Forelimb muscle (tissue), 1 donor: ENCODE measurements around the gene MACROD1. TPM values are rescaled to one million over a fixed set of nuclear protein-coding genes. Genes with fewer than 3 reads are reported as not detected.

ENCODE experiments used
- DNase-seq: peaks from one replicate; pipeline ENCODE4 v3.0.0-alpha.2; 2013; ENCODE audit warnings: low read depth
- polyA plus RNA-seq: library from polyadenylated mRNA; unstranded; fragments of 120-200 nt; gene quantifications from one replicate; pipeline ENCODE4 v1.2.1, GENCODE V29; 2013; ENCODE audit not compliant: insufficient read length

MACROD1 gene
- polyA plus RNA-seq, 1 donor, result 68.0 TPM

- DNase-seq, result no peak
These were observed 52.5 kb downstream of the MACROD1 start for GRCh38 chr11:64113462-64113780.

DNA sequence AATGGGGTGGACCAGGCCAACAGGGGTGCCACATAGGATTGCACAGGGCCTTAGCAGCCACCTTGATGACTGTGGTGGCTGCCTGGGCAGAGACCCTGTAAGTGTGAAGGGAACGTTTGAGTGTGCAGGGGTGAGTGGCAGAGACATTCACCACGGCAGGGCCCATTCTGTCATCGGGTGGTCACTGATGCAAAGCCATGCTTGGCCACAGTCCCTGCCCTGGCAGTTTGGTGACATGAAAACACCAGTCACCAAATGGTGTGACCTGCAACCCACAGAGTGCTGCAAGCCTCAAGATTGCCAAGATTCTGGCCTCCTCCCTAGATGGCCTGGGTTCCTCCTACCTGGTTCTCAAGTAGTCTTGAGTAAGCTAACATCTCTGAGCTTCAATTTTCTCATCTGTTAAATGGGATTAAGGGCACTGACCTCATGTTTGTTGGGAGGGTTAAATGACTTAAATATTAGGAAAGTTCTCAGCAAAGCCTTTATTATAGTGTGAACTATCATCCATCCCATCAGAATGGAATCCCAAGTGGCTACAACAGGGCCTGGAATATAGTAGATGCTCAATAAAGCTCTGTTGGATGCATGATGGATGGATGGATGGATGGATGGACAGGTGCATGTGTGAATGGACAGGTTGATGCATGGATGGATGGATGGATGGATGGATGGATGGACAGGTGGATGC is 53.0 kb downstream of the MACROD1 start:
- no peak for DNase-seq

- DNase-seq, result no peak
These were observed 55.2 kb downstream of the MACROD1 start for GRCh38 chr11:64110465-64111375.

DNA sequence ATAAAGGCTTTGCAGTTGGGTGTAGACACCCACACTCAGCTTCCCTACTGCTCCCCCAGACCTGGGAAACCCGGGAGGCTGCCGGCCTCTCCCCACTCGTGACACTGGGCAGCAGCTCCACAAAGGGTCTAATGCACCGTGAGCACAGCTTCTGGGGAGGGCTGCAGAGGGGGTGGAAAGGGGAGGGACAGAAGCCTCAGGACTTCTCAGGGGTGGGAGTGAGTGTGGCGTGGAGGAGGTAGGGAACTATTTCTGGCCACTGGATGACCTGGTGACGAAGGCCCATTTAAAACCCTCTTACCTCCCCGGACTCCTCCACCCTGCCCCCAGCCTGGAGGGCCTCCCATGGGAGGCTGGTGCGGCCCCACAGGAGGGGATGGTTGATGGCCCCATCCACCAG is 56.6 kb downstream of the MACROD1 start:
- no peak for DNase-seq

GRCh38 chr11:64107303-64107702 is 58.6 kb downstream of the MACROD1 start:
- DNase-seq, result no peak

GRCh38 chr11:64104632-64105031 is 61.3 kb downstream of the MACROD1 start:
- no peak for DNase-seq

GRCh38 chr11:64103277-64103985 is 62.5 kb downstream of the MACROD1 start:
- DNase-seq, result no peak

- no peak for DNase-seq
These were observed 63.7 kb downstream of the MACROD1 start for GRCh38 chr11:64102005-64102738.

DNA sequence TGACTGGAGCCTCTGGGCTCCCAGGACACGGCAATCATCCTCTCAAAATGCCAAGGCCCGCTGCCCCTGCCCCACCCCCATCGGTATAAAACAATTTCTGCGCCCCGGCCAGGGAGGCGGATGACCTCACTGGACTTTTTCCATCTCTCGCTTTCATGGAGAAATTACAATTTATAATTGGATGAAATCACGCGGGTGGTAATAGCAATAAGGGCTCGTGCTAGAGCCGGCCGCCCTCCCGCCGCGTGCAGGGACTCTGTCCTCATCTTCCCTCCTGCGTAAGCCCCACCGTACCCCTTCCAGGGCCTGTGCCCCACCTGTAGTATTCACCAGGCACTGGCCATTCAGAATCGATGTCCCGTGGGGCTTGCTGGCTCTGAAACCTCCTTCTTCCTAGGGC is 64.5 kb downstream of the MACROD1 start:
- no peak for DNase-seq

DNA sequence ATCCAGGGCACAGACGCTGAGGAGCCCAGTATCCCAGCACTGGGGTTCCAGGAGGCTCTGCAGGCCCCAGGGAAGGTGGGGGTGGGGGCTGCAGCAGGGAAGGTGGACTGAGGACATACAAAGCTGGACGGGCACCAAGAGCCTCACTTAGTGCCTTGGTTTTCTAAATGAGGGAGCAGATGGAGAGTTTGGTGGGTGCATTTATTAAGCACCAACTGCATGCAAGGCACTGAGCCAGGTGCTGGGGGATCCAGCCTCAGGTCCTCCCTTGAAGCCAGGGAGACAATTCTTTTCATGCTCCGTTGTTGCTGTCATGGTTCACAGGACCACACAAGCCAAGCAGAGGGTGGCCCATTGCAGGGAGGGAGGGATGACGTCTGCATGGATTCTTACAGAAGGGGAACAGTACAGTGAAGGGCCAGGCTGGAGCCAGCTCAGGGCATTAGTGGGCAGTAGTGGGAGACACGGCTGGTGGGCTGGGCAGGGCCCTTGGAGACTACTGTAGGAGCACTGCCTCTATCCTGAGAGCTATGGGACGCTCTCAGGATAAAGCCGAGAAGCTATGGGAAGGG is 65.0 kb downstream of the MACROD1 start:
- no peak for DNase-seq

DNA sequence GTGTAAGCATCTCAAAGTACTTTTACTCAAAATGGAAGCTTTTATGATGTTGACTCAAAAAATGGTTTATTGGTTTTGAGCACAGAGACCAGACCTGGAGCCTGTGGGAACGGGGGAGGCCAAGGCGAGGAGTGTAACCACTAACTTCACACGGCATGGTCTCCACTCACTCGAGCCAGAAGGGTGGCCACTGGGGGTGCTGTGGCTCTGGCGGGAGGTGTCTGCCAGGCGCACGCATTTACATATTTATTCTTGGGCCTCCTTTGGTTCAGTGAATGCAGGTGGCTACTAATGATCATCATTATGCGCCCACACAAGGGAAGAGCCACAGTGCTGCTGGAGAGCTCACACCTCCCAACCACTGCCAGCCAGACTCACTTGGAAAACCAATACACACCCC is 65.6 kb downstream of the MACROD1 start:
- no peak for DNase-seq

- no peak for DNase-seq
These were observed 66.5 kb downstream of the MACROD1 start for GRCh38 chr11:64099436-64099835.

DNA sequence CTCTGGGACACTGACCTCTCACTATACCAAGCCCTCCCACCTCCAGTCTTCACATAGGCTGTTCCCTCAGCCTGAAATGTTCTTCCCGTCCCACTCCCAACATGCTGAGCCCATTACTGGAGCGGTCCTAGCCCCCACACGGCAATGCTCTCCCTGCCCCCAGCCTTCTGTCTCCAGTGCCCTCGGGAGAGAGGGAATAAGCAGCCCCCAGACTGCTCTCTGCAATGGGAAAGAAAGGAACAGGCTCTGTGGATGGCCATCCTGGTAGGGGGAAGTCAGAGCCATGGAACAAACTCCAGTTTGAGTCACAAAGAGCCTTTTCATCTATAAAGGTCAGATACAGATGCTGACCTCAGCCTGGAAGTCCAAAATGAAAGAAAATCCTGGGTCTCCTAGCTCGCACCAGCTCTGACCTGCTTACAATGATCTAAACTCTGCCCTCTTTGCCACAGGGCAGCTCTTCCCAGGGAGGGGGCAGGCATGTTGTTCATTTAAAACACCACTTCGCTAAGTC is 67.5 kb downstream of the MACROD1 start:
- no peak for DNase-seq

GRCh38 chr11:64097468-64098317 is 68.2 kb downstream of the MACROD1 start:
- no peak for DNase-seq

GRCh38 chr11:64096835-64097234 is 69.1 kb downstream of the MACROD1 start:
- no peak for DNase-seq

DNA sequence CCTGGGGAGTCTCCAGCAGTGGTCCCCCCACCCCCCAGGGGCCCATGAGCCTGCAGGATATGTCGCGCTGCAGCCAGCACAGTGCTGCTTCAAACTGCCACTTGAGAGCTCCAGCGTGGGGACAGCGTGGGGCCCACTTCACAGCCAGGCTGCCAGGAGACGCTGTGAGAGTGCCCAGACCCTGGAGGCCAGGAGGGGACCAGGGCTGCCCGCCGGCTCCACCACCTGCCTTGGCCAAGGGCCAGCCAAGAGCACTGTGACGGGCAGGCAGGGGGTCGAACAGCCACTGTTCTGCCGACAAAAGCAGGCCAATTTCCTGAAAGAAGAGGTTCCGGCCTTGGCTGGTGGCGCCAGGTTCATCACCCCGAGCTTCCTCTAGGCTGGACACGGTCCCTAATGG is 70.0 kb downstream of the MACROD1 start:
- DNase-seq, result no peak

DNA sequence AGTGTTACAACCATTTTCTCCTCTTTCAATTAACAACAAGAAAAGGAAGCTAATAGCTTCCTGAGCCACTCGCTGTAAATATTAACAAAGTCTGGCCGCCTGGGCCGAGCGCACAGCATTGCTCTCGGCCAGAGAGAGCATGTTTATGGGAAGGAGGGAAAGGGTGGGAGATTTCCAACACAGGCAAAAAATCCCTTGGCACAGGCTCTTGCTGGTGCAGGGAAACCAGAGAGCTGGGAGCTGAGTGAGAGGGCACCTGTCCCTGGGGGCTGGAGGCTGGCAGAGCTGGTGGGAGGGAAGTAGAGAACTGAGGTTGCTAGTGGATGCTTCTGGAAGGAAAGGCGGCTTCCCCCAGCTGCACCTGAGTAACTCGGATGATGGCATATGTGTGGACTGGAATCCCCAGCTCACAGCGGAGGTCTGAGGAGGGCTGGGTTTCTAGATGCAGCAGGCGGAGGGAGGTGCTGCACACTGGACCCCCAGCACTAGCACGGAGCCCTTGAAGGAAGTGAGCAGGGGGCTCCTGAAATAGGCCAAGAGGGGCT is 70.6 kb downstream of the MACROD1 start:
- DNase-seq, result no peak

GRCh38 chr11:64094463-64095260 is 71.3 kb downstream of the MACROD1 start:
- no peak for DNase-seq
